Measurements from ENCODE around the gene CREBBP. TPM values are rescaled to one million over a fixed set of nuclear protein-coding genes. Genes with fewer than 3 reads are reported as not detected.

Gene CREBBP
- polyA plus RNA-seq, 1 of the 3 experiments (the other 2 are of a cell fraction), result 5.7 TPM

GRCh38 chr16:3781421-3781820, 99.1 kb downstream of the CREBBP start:
- Histone ChIP-seq H3K27ac (ENCODE audit: low read depth in 2 of 2, low read length in 1 of 2) (no peak overlapping the region), H2AFZ (ENCODE audit: low read depth) (no peak overlapping the region), H3K9me2 (no peaks in the 10 kb centered on the region), H3K4me2 (no peak overlapping the region), H4K20me1 (ENCODE audit: insufficient read depth) (peaks cover 30% of the 10 kb centered on the region), H3K4me1 (ENCODE audit: control insufficient read depth in 1 of 2, insufficient read depth in 2 of 2, low read depth in 1 of 2, low read length in 1 of 2) (no peaks in the 10 kb centered on the region), H3K4me3 (ENCODE audit: low read depth in 2 of 2, low read length in 1 of 2) (no peak overlapping the region), H3K9me3 (no peaks in the 10 kb centered on the region), H3F3A (replicated peaks; ENCODE audit: insufficient read depth) (no peaks in the 10 kb centered on the region), H3K9ac (no peak overlapping the region), H3K79me2 (ENCODE audit: insufficient read depth) (peaks cover 24% of the 10 kb centered on the region), H3K36me3 (replicated peaks in 1 of 2; ENCODE audit: control insufficient read depth in 1 of 2, insufficient read depth in 2 of 2, low read length in 1 of 2) (peaks cover 39 to 62% of the 10 kb centered on the region in 2 experiments), H3K27me3 (ENCODE audit: insufficient read depth) (no peaks in the 10 kb centered on the region)
- 83% methylated on average over 4 of the region's 4 CpGs for WGBS (ENCODE audit: low lambda C conversion rate)
- ChIA-PET CTCF (interaction anchor here (0.7 to 2.1 kb wide), 3 partner anchors 39 to 90 kb away, joined by 3 to 4 read pairs (median 3); no protein-coding TSS in a partner anchor), POLR2A (no interaction called here)
- DNase-seq, result no peak
- TF ChIP-seq FOXM1 (IDR thresholded peaks at IDR 0.05; ENCODE audit: low read depth) (no peak), GABPA (IDR thresholded peaks at IDR 0.05; ENCODE audit: low read depth) (no peak), TCF12 (IDR thresholded peaks at IDR 0.05) (no peak), FOSL2 (IDR thresholded peaks at IDR 0.05; ENCODE audit: borderline replicate concordance, low read depth) (no peak), RFX5 (IDR thresholded peaks at IDR 0.05; ENCODE audit: low read length) (no peak), RXRA (IDR thresholded peaks at IDR 0.05; ENCODE audit: borderline replicate concordance, low read depth) (no peak), EZH2phosphoT487 (IDR thresholded peaks at IDR 0.05; ENCODE audit: borderline replicate concordance, low read depth) (no peak), MXI1 (IDR thresholded peaks at IDR 0.05; ENCODE audit: low read depth, low read length) (no peak), POLR2AphosphoS5 (IDR thresholded peaks at IDR 0.05; ENCODE audit: low read depth, low read length) (no peak), TAF1 (IDR thresholded peaks at IDR 0.05; ENCODE audit: borderline replicate concordance, low read depth, low read length) (no peak), USF1 (IDR thresholded peaks at IDR 0.05; ENCODE audit: borderline replicate concordance, low read depth) (no peak), GATA2 (CRISPR knock-in tag; IDR thresholded peaks at IDR 0.05) (no peak), TEAD4 (IDR thresholded peaks at IDR 0.05; ENCODE audit: borderline replicate concordance, insufficient read depth) (no peak)
- TF ChIP-seq, protein P1, sequence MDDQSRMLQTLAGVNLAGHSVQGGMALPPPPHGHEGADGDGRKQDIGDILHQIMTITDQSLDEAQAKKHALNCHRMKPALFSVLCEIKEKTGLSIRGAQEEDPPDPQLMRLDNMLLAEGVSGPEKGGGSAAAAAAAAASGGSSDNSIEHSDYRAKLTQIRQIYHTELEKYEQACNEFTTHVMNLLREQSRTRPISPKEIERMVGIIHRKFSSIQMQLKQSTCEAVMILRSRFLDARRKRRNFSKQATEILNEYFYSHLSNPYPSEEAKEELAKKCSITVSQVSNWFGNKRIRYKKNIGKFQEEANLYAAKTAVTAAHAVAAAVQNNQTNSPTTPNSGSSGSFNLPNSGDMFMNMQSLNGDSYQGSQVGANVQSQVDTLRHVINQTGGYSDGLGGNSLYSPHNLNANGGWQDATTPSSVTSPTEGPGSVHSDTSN (IDR thresholded peaks at IDR 0.05), result no peak
- TF ChIP-seq, protein P2, sequence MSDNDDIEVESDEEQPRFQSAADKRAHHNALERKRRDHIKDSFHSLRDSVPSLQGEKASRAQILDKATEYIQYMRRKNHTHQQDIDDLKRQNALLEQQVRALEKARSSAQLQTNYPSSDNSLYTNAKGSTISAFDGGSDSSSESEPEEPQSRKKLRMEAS (IDR thresholded peaks at IDR 0.05; ENCODE audit: low read depth), result no peak
- TF ChIP-seq, protein P3, sequence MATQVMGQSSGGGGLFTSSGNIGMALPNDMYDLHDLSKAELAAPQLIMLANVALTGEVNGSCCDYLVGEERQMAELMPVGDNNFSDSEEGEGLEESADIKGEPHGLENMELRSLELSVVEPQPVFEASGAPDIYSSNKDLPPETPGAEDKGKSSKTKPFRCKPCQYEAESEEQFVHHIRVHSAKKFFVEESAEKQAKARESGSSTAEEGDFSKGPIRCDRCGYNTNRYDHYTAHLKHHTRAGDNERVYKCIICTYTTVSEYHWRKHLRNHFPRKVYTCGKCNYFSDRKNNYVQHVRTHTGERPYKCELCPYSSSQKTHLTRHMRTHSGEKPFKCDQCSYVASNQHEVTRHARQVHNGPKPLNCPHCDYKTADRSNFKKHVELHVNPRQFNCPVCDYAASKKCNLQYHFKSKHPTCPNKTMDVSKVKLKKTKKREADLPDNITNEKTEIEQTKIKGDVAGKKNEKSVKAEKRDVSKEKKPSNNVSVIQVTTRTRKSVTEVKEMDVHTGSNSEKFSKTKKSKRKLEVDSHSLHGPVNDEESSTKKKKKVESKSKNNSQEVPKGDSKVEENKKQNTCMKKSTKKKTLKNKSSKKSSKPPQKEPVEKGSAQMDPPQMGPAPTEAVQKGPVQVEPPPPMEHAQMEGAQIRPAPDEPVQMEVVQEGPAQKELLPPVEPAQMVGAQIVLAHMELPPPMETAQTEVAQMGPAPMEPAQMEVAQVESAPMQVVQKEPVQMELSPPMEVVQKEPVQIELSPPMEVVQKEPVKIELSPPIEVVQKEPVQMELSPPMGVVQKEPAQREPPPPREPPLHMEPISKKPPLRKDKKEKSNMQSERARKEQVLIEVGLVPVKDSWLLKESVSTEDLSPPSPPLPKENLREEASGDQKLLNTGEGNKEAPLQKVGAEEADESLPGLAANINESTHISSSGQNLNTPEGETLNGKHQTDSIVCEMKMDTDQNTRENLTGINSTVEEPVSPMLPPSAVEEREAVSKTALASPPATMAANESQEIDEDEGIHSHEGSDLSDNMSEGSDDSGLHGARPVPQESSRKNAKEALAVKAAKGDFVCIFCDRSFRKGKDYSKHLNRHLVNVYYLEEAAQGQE (IDR thresholded peaks at IDR 0.05; ENCODE audit: low read depth, low read length), result no peak
- TF ChIP-seq, protein P4, sequence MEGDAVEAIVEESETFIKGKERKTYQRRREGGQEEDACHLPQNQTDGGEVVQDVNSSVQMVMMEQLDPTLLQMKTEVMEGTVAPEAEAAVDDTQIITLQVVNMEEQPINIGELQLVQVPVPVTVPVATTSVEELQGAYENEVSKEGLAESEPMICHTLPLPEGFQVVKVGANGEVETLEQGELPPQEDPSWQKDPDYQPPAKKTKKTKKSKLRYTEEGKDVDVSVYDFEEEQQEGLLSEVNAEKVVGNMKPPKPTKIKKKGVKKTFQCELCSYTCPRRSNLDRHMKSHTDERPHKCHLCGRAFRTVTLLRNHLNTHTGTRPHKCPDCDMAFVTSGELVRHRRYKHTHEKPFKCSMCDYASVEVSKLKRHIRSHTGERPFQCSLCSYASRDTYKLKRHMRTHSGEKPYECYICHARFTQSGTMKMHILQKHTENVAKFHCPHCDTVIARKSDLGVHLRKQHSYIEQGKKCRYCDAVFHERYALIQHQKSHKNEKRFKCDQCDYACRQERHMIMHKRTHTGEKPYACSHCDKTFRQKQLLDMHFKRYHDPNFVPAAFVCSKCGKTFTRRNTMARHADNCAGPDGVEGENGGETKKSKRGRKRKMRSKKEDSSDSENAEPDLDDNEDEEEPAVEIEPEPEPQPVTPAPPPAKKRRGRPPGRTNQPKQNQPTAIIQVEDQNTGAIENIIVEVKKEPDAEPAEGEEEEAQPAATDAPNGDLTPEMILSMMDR (IDR thresholded peaks at IDR 0.05), result no peak
